NCI-H2107 treated with DMSO at 0.1 percent for 48 hours (cell line): ENCODE measurements around the gene ZNF420.

ENCODE experiments used
- DNase-seq: peaks from one replicate; lab custom pipeline; 2025; ENCODE audit not compliant: unreplicated experiment; lab: John Stamatoyannopoulos, UW

ZNF420 gene

GRCh38 chr19:37136111-37136510 is 57.9 kb downstream of the ZNF420 start:
- DNase-seq, result no peak

- no peak for DNase-seq
These were observed 70.0 kb downstream of the ZNF420 start for GRCh38 chr19:37148214-37148613.

GRCh38 chr19:37160153-37160552 is 81.9 kb downstream of the ZNF420 start:
- no peak for DNase-seq

- DNase-seq, result no peak
These were observed 87.4 kb downstream of the ZNF420 start for GRCh38 chr19:37165635-37166034.

GRCh38 chr19:37172368-37173366 is 94.4 kb downstream of the ZNF420 start, which contains the start of gene ZNF585A:
TSS of gene ZNF585A (minus strand) at chr19:37172695. CDS start at chr19:37169910, 2,785 bp downstream.
- peak; percentile 95 for DNase-seq
